GM12878 (cell line): ENCODE data around the gene ADAMTS16. TPM values are rescaled to one million over a fixed set of nuclear protein-coding genes. Genes with fewer than 3 reads are reported as not detected.

Experiments used
- ATAC-seq: fragments of 200-7000 bp; cut with Tn5 transposase; 3 replicates; pipeline ENCODE4 v1.9.1; 2020; ENCODE audit warnings: mild to moderate bottlenecking, moderate library complexity
- BruUV-seq: library from RNA; stranded (reverse); fragments of 400-500 nt; replicated peaks from 2 replicates; lab custom pipeline; 2021; lab: Mats Ljungman, UMichigan
- CTCF ChIA-PET: fragments of 300-600 bp; sonication (Branson Sonifier 250); formaldehyde crosslinking; extraction: SDS; loops from one replicate; lab custom pipeline; 2021; ENCODE audit warnings: inconsistent platforms; lab: Yijun Ruan, JAX
- POLR2A ChIA-PET: fragments of 350-600 bp; formaldehyde crosslinking; extraction: SDS; loops from one replicate; lab custom pipeline; 2021; ENCODE audit warnings: inconsistent platforms; lab: Charles Lee
- RAD21 ChIA-PET: fragments of 300-600 bp; sonication (Branson Sonifier 250); formaldehyde crosslinking; loops from one replicate; lab custom pipeline; 2023; ENCODE audit warnings: antibody characterized with exemption; ENCODE audit not compliant: unreplicated experiment; lab: Charles Lee
- SMC1A ChIA-PET: fragments of 300-600 bp; sonication (Branson Sonifier 250); formaldehyde crosslinking; loops from one replicate; lab custom pipeline; 2023; ENCODE audit not compliant: unreplicated experiment, uncharacterized antibody; lab: Charles Lee
- DNase-seq: peaks from one replicate; pipeline ENCODE4 v3.0.0-alpha.2; 2011; ENCODE audit warnings: low read depth, low spot score
- FAIRE-seq: peaks from 3 replicates; lab custom pipeline; 2011; peaks lifted over from hg19 to GRCh38; lab: Jason Lieb, UNC
- H2AFZ ChIP-seq: 2 replicates; pipeline ENCODE4 v1.6.0; 2011; ENCODE audit warnings: low read depth, low read length, control low read depth; ENCODE audit not compliant: control insufficient read depth
- H3K27ac ChIP-seq: 2 replicates; pipeline ENCODE4 v1.5.1; 2011; ENCODE audit warnings: control low read depth; ENCODE audit not compliant: control insufficient read depth, insufficient read depth
- H3K27me3 ChIP-seq, 2 experiments: replicated peaks in 1 of 2; 2 replicates each; pipeline versions ENCODE4 v1.6.0 to v1.6.1; 2011; ENCODE audit warnings: low read length in 1 of 2; ENCODE audit not compliant: control insufficient read depth in 2 of 2, insufficient read depth in 2 of 2
- H3K36me3 ChIP-seq, 2 experiments: 2 replicates each; pipeline ENCODE4 v1.5.1; 2011; ENCODE audit warnings: low read length in 1 of 2; ENCODE audit not compliant: control insufficient read depth in 2 of 2, insufficient read depth in 2 of 2
- H3K4me1 ChIP-seq: 2 replicates; pipeline ENCODE4 v1.6.1; 2011; ENCODE audit warnings: mild to moderate bottlenecking, low read length, moderate library complexity, mixed read lengths; ENCODE audit not compliant: control insufficient read depth, insufficient read depth
- H3K4me2 ChIP-seq: 2 replicates; pipeline ENCODE4 v1.6.0; 2011; ENCODE audit warnings: control low read depth; ENCODE audit not compliant: control insufficient read depth, insufficient read depth
- H3K4me3 ChIP-seq: fragments of 200-600 bp; sonication (generic); 2 replicates; pipeline ENCODE4 v1.5.1; 2016
- H3K79me2 ChIP-seq: 2 replicates; pipeline ENCODE4 v1.6.0; 2011; ENCODE audit warnings: low read length; ENCODE audit not compliant: control insufficient read depth, insufficient read depth
- H3K9ac ChIP-seq: 2 replicates; pipeline ENCODE4 v1.8.0; 2011; ENCODE audit warnings: low read length, control low read depth, mixed read lengths; ENCODE audit not compliant: control insufficient read depth, insufficient read depth
- H3K9me3 ChIP-seq: replicated peaks from 3 replicates; pipeline ENCODE4 v1.5.1; 2011; ENCODE audit warnings: mild to moderate bottlenecking, low read length; ENCODE audit not compliant: control insufficient read depth, insufficient read depth
- H4K20me1 ChIP-seq: 2 replicates; pipeline ENCODE4 v1.6.0; 2011; ENCODE audit not compliant: control insufficient read depth, insufficient read depth
- BACH1 ChIP-seq: fragments of 450-650 bp; IDR thresholded peaks from 2 replicates; pipeline ENCODE4 v1.6.1; 2017; ENCODE audit warnings: mild to moderate bottlenecking, borderline replicate concordance
- GABPA ChIP-seq: IDR thresholded peaks from 2 replicates; pipeline ENCODE4 v1.6.1; 2014; ENCODE audit warnings: antibody characterized with exemption, low read depth, mild to moderate bottlenecking, inconsistent platforms
- IKZF2 ChIP-seq, 2 experiments: fragments of 450-650 bp; IDR thresholded peaks; 2 replicates each; pipeline ENCODE4 v1.6.1; 2017; ENCODE audit warnings: mild to moderate bottlenecking in 2 of 2, moderate library complexity in 2 of 2
- NFIC ChIP-seq: IDR thresholded peaks from 2 replicates; pipeline ENCODE4 v1.6.1; 2012; ENCODE audit warnings: low read depth, mild to moderate bottlenecking, inconsistent platforms, low read length, moderate library complexity
- NFYB ChIP-seq: IDR thresholded peaks from 2 replicates; pipeline ENCODE4 v1.6.1; 2011; ENCODE audit warnings: low read depth, mild to moderate bottlenecking, low read length, improper control_type of control experiment, moderate library complexity; ENCODE audit not compliant: insufficient read depth
- NR2C2 ChIP-seq: IDR thresholded peaks from 2 replicates; pipeline ENCODE4 v1.6.1; 2011; ENCODE audit warnings: borderline replicate concordance, low read depth; ENCODE audit not compliant: control insufficient read depth, insufficient read length
- SREBF2 ChIP-seq: IDR thresholded peaks from 2 replicates; pipeline ENCODE4 v1.6.1; 2012; ENCODE audit warnings: mild to moderate bottlenecking, low read length
- TARDBP ChIP-seq: IDR thresholded peaks from 2 replicates; pipeline ENCODE4 v1.6.1; 2016; ENCODE audit warnings: borderline replicate concordance
- ZBED1 ChIP-seq: IDR thresholded peaks from 2 replicates; pipeline ENCODE4 v1.6.1; 2016; ENCODE audit warnings: borderline replicate concordance
- ZNF207 ChIP-seq: fragments of 450-650 bp; IDR thresholded peaks from 2 replicates; pipeline ENCODE4 v1.6.1; 2014; ENCODE audit warnings: antibody characterized with exemption, mild to moderate bottlenecking, borderline replicate concordance
- ZNF217 ChIP-seq: fragments of 450-650 bp; IDR thresholded peaks from 2 replicates; pipeline ENCODE4 v1.6.1; 2017; ENCODE audit warnings: antibody characterized with exemption, mild to moderate bottlenecking
- ZNF384 ChIP-seq: IDR thresholded peaks from 2 replicates; pipeline ENCODE4 v1.6.1; 2012; ENCODE audit warnings: low read depth, mild to moderate bottlenecking, low read length, improper control_type of control experiment, borderline replicate concordance
- ZZZ3 ChIP-seq: IDR thresholded peaks from 2 replicates; pipeline ENCODE4 v1.6.1; 2011; ENCODE audit warnings: low read depth; ENCODE audit not compliant: control insufficient read depth, insufficient read length
- WGBS: methylation state at CpG from one replicate; pipeline ENCODE4 v1.1.6; 2016; ENCODE audit warnings: low lambda C conversion rate; ENCODE audit not compliant: insufficient replicate concordance, insufficient coverage; ENCODE audit errors: missing lambda C conversion rate; 5-methylcytosine and 5-hydroxymethylcytosine counted together
- in situ Hi-C: fragments of 300-500 bp; cut with MboI; formaldehyde crosslinking; loops from 9 replicates; pipeline ENCODE4 v1.14.3; 2018; ENCODE audit warnings: mixed read lengths
- intact Hi-C: fragments of 100-400 bp; cut with micrococcal nuclease; formaldehyde crosslinking; loops from one replicate; pipeline ENCODE4 v1.14.2; 2022; ENCODE audit not compliant: unreplicated experiment
- polyA plus RNA-seq, 11 experiments: library from polyadenylated mRNA; depleted of rRNA in 4 of 11; unstranded in 6 of 11; stranded (reverse) in 5 of 11; fragments of >200 nt; fragmentation: Nextera tagmentation in 4 of 11; fragmentation: Illumina TruSeq in 1 of 11; extraction: Ambion mirVana in 4 of 11; extraction: Trizol in 1 of 11; gene quantifications; 1 replicate in 1 of 11; 2 replicates in 10 of 11; pipeline versions ENCODE4 v1.2.1 to v1.2.3, GENCODE V29; 2011 to 2016; ENCODE audit warnings: inconsistent platforms in 2 of 11, missing spikeins in 2 of 11, low read depth in 1 of 11
- total RNA-seq, 4 experiments: library from RNA; depleted of rRNA in 3 of 4; stranded (reverse); fragments of >200 nt in 3 of 4; fragmentation: Illumina TruSeq in 1 of 4; extraction: Trizol in 1 of 4; gene quantifications; 2 replicates each; pipeline versions ENCODE4 v1.2.1 to v1.2.3, GENCODE V29; 2013 to 2021
- TF ChIP-seq, protein P1 (sequence below): fragments of 450-650 bp; formaldehyde crosslinking; IDR thresholded peaks from 2 replicates; pipeline ENCODE4 v1.4.0; 2020; ENCODE audit warnings: mild to moderate bottlenecking, moderate library complexity
- TF ChIP-seq, protein P2 (sequence below): IDR thresholded peaks from 2 replicates; pipeline ENCODE4 v1.6.1; 2011; ENCODE audit warnings: low read depth, mild to moderate bottlenecking, low read length, moderate library complexity, borderline replicate concordance; ENCODE audit errors: extremely low read depth

The ADAMTS16 gene
- total and polyA plus RNA-seq, 10 of the 15 experiments (the other 5 are each of a cell fraction or from before 2014, with no cell fraction given) = 0.04 TPM; not detected in 9

GRCh38 chr5:5191906-5192305 lies 51.8 kb downstream of the ADAMTS16 start:
- FAIRE-seq (no peak), ATAC-seq (no peak), DNase-seq (no peak)
- intact Hi-C loops (no loop called here), in situ Hi-C loops (no loop called here)
- POLR2A ChIA-PET = no interaction called here
- Histone ChIP-seq H3K4me2 (no peak overlapping the region), H3K27ac (no peak overlapping the region), H4K20me1 (no peaks in the 10 kb centered on the region), H3K9ac (no peak overlapping the region), H3K4me3 (no peak overlapping the region), H3K27me3 (no peaks in the 10 kb centered on the region), H3K4me1 (no peaks in the 10 kb centered on the region), H3K36me3 (no peaks in the 10 kb centered on the region), H3K9me3 (no peaks in the 10 kb centered on the region; the same call in 2 of the 3 replicates), H2AFZ (no peak overlapping the region), H3K79me2 (no peaks in the 10 kb centered on the region)
- CTCF ChIA-PET = no interaction called here
- BruUV-seq = no TSS peak
- SMC1A ChIA-PET = no interaction called here
- no peak for TF ChIP-seq NFIC
- no peak for TF ChIP-seq ZBED1
- no peak for TF ChIP-seq ZNF207
- TF ChIP-seq ZZZ3 = no peak
- no peak for TF ChIP-seq ZNF217
- no peak for TF ChIP-seq ZNF384
- TF ChIP-seq GABPA = no peak
- TF ChIP-seq IKZF2 (IDR thresholded peaks at IDR 0.05) = no peak
- TF ChIP-seq, protein P1, sequence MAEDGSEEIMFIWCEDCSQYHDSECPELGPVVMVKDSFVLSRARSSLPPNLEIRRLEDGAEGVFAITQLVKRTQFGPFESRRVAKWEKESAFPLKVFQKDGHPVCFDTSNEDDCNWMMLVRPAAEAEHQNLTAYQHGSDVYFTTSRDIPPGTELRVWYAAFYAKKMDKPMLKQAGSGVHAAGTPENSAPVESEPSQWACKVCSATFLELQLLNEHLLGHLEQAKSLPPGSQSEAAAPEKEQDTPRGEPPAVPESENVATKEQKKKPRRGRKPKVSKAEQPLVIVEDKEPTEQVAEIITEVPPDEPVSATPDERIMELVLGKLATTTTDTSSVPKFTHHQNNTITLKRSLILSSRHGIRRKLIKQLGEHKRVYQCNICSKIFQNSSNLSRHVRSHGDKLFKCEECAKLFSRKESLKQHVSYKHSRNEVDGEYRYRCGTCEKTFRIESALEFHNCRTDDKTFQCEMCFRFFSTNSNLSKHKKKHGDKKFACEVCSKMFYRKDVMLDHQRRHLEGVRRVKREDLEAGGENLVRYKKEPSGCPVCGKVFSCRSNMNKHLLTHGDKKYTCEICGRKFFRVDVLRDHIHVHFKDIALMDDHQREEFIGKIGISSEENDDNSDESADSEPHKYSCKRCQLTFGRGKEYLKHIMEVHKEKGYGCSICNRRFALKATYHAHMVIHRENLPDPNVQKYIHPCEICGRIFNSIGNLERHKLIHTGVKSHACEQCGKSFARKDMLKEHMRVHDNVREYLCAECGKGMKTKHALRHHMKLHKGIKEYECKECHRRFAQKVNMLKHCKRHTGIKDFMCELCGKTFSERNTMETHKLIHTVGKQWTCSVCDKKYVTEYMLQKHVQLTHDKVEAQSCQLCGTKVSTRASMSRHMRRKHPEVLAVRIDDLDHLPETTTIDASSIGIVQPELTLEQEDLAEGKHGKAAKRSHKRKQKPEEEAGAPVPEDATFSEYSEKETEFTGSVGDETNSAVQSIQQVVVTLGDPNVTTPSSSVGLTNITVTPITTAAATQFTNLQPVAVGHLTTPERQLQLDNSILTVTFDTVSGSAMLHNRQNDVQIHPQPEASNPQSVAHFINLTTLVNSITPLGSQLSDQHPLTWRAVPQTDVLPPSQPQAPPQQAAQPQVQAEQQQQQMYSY (CRISPR knock-in tag) = no peak
- TF ChIP-seq, protein P2, sequence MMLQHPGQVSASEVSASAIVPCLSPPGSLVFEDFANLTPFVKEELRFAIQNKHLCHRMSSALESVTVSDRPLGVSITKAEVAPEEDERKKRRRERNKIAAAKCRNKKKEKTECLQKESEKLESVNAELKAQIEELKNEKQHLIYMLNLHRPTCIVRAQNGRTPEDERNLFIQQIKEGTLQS = no peak
- TF ChIP-seq NR2C2 = no peak
- TF ChIP-seq NFYB = no peak
- TF ChIP-seq TARDBP = no peak
- no peak for TF ChIP-seq BACH1
- no peak for TF ChIP-seq SREBF2
- RAD21 ChIA-PET = no interaction called here
- 78% methylated on average over 3 of the region's 3 CpGs for WGBS
